Panc1 (cell line): Measurements from ENCODE around the gene MRPS18A.

ENCODE experiments used
- SIN3A ChIP-seq: IDR thresholded peaks from 2 replicates; pipeline ENCODE4 v1.6.1; 2012; ENCODE audit warnings: low read depth, mild to moderate bottlenecking, low read length, moderate library complexity, borderline replicate concordance; ENCODE audit not compliant: insufficient read depth
- TF ChIP-seq, protein P1 (sequence below): fragments of 450-650 bp; IDR thresholded peaks from 2 replicates; pipeline ENCODE4 v1.5.1; 2017; ENCODE audit warnings: mild to moderate bottlenecking
- TF ChIP-seq, protein P2 (sequence below), 2 experiments: IDR thresholded peaks; 2 replicates each; pipeline ENCODE4 v1.6.1; 2011 to 2012; ENCODE audit warnings: low read depth in 2 of 2, control low read depth in 1 of 2, low read length in 1 of 2, mild to moderate bottlenecking in 1 of 2, moderate library complexity in 1 of 2; ENCODE audit not compliant: insufficient read depth in 1 of 2

DNA sequence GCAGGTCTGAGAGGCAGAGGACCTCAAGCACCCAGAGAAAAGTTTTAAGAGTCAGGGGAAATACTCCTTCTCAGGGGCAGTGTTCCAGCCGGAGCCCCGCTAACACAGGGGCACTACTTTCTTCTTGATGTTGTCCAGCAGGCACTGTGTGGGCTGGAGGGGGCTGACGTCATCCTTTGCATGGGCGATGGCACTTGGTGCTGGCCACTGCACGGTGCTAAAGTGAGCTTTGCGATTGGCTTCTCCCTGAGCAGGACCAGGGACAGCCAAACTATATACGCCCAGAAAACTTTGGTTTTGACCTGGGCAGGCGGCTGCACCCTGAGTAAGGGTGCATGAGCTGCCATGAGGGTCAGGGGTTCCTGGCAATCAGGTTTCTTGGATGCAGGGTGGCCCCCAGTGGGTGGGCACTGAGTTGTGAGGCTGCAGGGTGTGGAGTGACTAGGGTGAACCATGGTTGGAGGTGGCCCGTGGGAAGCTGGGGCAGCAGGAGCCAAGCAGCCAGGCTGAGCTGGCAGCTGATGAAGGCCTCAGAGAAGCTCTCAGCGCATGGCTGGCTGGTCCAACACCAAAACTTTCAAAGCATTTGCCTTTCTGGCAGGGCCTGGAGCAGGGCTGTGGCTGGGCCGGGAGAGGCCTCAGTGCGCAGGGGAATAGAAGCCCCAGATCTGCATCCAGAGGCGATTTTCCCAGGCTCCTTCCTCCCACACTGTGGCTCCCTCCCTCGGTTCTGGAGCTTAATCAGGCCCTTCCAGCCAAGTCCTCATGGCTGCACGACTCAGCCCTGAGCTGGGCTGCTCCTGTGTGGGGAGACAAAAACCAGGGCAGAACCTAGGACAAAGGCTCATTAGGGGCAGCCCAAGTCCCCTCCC lies 18.3 kb downstream of the MRPS18A start:
- no peak for TF ChIP-seq SIN3A
- TF ChIP-seq, protein P1, sequence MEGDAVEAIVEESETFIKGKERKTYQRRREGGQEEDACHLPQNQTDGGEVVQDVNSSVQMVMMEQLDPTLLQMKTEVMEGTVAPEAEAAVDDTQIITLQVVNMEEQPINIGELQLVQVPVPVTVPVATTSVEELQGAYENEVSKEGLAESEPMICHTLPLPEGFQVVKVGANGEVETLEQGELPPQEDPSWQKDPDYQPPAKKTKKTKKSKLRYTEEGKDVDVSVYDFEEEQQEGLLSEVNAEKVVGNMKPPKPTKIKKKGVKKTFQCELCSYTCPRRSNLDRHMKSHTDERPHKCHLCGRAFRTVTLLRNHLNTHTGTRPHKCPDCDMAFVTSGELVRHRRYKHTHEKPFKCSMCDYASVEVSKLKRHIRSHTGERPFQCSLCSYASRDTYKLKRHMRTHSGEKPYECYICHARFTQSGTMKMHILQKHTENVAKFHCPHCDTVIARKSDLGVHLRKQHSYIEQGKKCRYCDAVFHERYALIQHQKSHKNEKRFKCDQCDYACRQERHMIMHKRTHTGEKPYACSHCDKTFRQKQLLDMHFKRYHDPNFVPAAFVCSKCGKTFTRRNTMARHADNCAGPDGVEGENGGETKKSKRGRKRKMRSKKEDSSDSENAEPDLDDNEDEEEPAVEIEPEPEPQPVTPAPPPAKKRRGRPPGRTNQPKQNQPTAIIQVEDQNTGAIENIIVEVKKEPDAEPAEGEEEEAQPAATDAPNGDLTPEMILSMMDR: no peak
- TF ChIP-seq, protein P2, sequence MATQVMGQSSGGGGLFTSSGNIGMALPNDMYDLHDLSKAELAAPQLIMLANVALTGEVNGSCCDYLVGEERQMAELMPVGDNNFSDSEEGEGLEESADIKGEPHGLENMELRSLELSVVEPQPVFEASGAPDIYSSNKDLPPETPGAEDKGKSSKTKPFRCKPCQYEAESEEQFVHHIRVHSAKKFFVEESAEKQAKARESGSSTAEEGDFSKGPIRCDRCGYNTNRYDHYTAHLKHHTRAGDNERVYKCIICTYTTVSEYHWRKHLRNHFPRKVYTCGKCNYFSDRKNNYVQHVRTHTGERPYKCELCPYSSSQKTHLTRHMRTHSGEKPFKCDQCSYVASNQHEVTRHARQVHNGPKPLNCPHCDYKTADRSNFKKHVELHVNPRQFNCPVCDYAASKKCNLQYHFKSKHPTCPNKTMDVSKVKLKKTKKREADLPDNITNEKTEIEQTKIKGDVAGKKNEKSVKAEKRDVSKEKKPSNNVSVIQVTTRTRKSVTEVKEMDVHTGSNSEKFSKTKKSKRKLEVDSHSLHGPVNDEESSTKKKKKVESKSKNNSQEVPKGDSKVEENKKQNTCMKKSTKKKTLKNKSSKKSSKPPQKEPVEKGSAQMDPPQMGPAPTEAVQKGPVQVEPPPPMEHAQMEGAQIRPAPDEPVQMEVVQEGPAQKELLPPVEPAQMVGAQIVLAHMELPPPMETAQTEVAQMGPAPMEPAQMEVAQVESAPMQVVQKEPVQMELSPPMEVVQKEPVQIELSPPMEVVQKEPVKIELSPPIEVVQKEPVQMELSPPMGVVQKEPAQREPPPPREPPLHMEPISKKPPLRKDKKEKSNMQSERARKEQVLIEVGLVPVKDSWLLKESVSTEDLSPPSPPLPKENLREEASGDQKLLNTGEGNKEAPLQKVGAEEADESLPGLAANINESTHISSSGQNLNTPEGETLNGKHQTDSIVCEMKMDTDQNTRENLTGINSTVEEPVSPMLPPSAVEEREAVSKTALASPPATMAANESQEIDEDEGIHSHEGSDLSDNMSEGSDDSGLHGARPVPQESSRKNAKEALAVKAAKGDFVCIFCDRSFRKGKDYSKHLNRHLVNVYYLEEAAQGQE (IDR thresholded peaks at IDR 0.05; ENCODE audit: insufficient read depth in 1 of 2, low read depth in 2 of 2, low read length in 1 of 2): no peak
